A549 (cell line): ENCODE measurements around the gene FREM1. TPM values are rescaled to one million over a fixed set of nuclear protein-coding genes. Genes with fewer than 3 reads are reported as not detected.

Experiments
- ATAC-seq, 2 experiments: fragments of 200-7000 bp in 1 of 2; fragments of >200 bp in 1 of 2; cut with Nextera tagmentation in 1 of 2; cut with Tn5 transposase in 1 of 2; 3 replicates each; pipeline versions ENCODE4 v1.8.0 to v1.9.1; 2018 to 2020; ENCODE audit warnings: mild to moderate bottlenecking in 1 of 2, moderate library complexity in 1 of 2
- CTCF ChIA-PET: fragments of 300-600 bp; sonication (Branson Sonifier 250); formaldehyde crosslinking; extraction: SDS; loops from one replicate; lab custom pipeline; 2021; ENCODE audit warnings: antibody characterized with exemption, inconsistent platforms; lab: Yijun Ruan, JAX
- POLR2A ChIA-PET: fragments of 350-600 bp; formaldehyde crosslinking; extraction: SDS; loops from one replicate; lab custom pipeline; 2021; ENCODE audit warnings: antibody characterized with exemption, inconsistent platforms; lab: Yijun Ruan, JAX
- DNase-seq, 2 experiments: peaks; one replicate each; pipeline versions ENCODE4 v3.0.0 to v3.0.0-alpha.2; 2011 to 2016; ENCODE audit warnings: low read depth in 1 of 2, low spot score in 1 of 2
- FAIRE-seq: peaks from 2 replicates; lab custom pipeline; 2011; peaks lifted over from hg19 to GRCh38; lab: Jason Lieb, UNC
- H3K27ac ChIP-seq, 2 experiments: fragments of >200 bp; sonication (Bioruptor Twin); formaldehyde crosslinking; 3 replicates each; pipeline ENCODE4 v1.5.1; 2016 to 2017
- H3K4me1 ChIP-seq: fragments of >200 bp; sonication (Bioruptor Twin); formaldehyde crosslinking; 3 replicates; pipeline ENCODE4 v1.6.1; 2016
- H3K4me2 ChIP-seq: fragments of >200 bp; sonication (Bioruptor Twin); formaldehyde crosslinking; 3 replicates; pipeline ENCODE4 v1.6.1; 2016
- H3K4me3 ChIP-seq: fragments of >200 bp; sonication (Bioruptor Twin); formaldehyde crosslinking; 3 replicates; pipeline ENCODE4 v1.5.1; 2016
- H3K9me3 ChIP-seq: fragments of >200 bp; sonication (Bioruptor Twin); formaldehyde crosslinking; 3 replicates; pipeline ENCODE4 v1.6.1; 2016
- ATOH8 ChIP-seq: fragments of 250-450 bp; sonication (Bioruptor Pico); IDR thresholded peaks from 2 replicates; pipeline ENCODE4 v1.5.0; 2020; ENCODE audit warnings: low read depth, mild to moderate bottlenecking, moderate library complexity
- BCL3 ChIP-seq: fragments of >200 bp; sonication (Bioruptor Twin); formaldehyde crosslinking; IDR thresholded peaks from 3 replicates; pipeline ENCODE4 v1.6.1; 2016
- BHLHE40 ChIP-seq: IDR thresholded peaks from 2 replicates; pipeline ENCODE4 v1.6.1; 2012; ENCODE audit warnings: low read depth, low read length, inconsistent platforms
- CBX8 ChIP-seq: fragments of 200-600 bp; sonication (generic); IDR thresholded peaks from 2 replicates; pipeline ENCODE4 v1.6.1; 2016
- EHMT2 ChIP-seq: fragments of 200-600 bp; sonication (generic); IDR thresholded peaks from 2 replicates; pipeline ENCODE4 v1.6.1; 2016; ENCODE audit warnings: antibody characterized with exemption, low read depth, mild to moderate bottlenecking, moderate library complexity
- ELK1 ChIP-seq: fragments of 150-350 bp; IDR thresholded peaks from 2 replicates; pipeline ENCODE4 v1.6.1; 2014; ENCODE audit warnings: low read depth, mild to moderate bottlenecking, low read length
- GATA3 ChIP-seq: IDR thresholded peaks from 2 replicates; pipeline ENCODE4 v1.6.1; 2012; ENCODE audit warnings: borderline replicate concordance
- HMGXB4 ChIP-seq: fragments of 250-450 bp; sonication (Bioruptor Pico); IDR thresholded peaks from 2 replicates; pipeline ENCODE4 v1.5.0; 2021; ENCODE audit warnings: mild to moderate bottlenecking, moderate library complexity, borderline replicate concordance
- HOXA7 ChIP-seq: fragments of 250-450 bp; sonication (Bioruptor Pico); IDR thresholded peaks from 2 replicates; pipeline ENCODE4 v1.5.0; 2020; ENCODE audit warnings: mild to moderate bottlenecking, moderate library complexity
- JUN ChIP-seq, 2 experiments: fragments of >200 bp; sonication (Bioruptor Twin); formaldehyde crosslinking; IDR thresholded peaks; 2 replicates in 1 of 2; 3 replicates in 1 of 2; pipeline ENCODE4 v1.6.1; 2016 to 2017
- JUNB ChIP-seq: fragments of >200 bp; sonication (Bioruptor Twin); formaldehyde crosslinking; IDR thresholded peaks from 2 replicates; pipeline ENCODE4 v1.6.1; 2016
- KDM1A ChIP-seq: fragments of 200-600 bp; sonication (generic); IDR thresholded peaks from 2 replicates; pipeline ENCODE4 v1.6.1; 2016; ENCODE audit warnings: low read depth, mild to moderate bottlenecking
- PHF8 ChIP-seq: fragments of 200-600 bp; sonication (generic); IDR thresholded peaks from 2 replicates; pipeline ENCODE4 v1.6.1; 2016; ENCODE audit warnings: low read depth, mild to moderate bottlenecking, antibody characterized with exemption, moderate library complexity, borderline replicate concordance
- POLR2AphosphoS2 ChIP-seq: conservative IDR thresholded peaks from 2 replicates; pipeline ENCODE4 v1.6.1; 2012; ENCODE audit warnings: low read length, improper control_type of control experiment, inconsistent platforms
- RAD21 ChIP-seq, 2 experiments: fragments of >200 bp in 1 of 2; sonication (Bioruptor Twin) in 1 of 2; formaldehyde crosslinking in 1 of 2; IDR thresholded peaks in 1 of 2; conservative IDR thresholded peaks in 1 of 2; 2 replicates in 1 of 2; 3 replicates in 1 of 2; pipeline ENCODE4 v1.6.1; 2012 to 2018; ENCODE audit warnings: inconsistent platforms in 1 of 2
- RARB ChIP-seq: fragments of 250-450 bp; sonication (Bioruptor Pico); IDR thresholded peaks from 2 replicates; pipeline ENCODE4 v1.8.0; 2021; ENCODE audit warnings: mild to moderate bottlenecking, moderate library complexity
- RFX5 ChIP-seq: fragments of 450-650 bp; IDR thresholded peaks from 2 replicates; pipeline ENCODE4 v1.7.1; 2014; ENCODE audit warnings: antibody characterized with exemption, mild to moderate bottlenecking, moderate library complexity
- SREBF2 ChIP-seq: fragments of 450-650 bp; IDR thresholded peaks from 2 replicates; pipeline ENCODE4 v1.6.1; 2014; ENCODE audit warnings: mild to moderate bottlenecking, moderate library complexity
- TFCP2L1 ChIP-seq: fragments of 250-450 bp; sonication (Bioruptor Pico); IDR thresholded peaks from 2 replicates; pipeline ENCODE4 v1.5.0; 2021; ENCODE audit warnings: mild to moderate bottlenecking
- TP53 ChIP-seq: fragments of 250-450 bp; sonication (Bioruptor Pico); IDR thresholded peaks from 2 replicates; pipeline ENCODE4 v1.5.0; 2021; ENCODE audit warnings: mild to moderate bottlenecking, moderate library complexity
- WGBS: methylation state at CpG from one replicate; pipeline ENCODE4 v1.1.6; 2017; ENCODE audit errors: missing lambda C conversion rate; 5-methylcytosine and 5-hydroxymethylcytosine counted together
- polyA plus RNA-seq, 4 experiments: library from polyadenylated mRNA; depleted of rRNA in 3 of 4; stranded (reverse); fragments of >200 nt; fragmentation: RNase III in 1 of 4; extraction: RNeasy Plus Mini Kit Qiagen cat#74134 plus additional on column Dnase treatment in 1 of 4; gene quantifications; 2 replicates in 3 of 4; 3 replicates in 1 of 4; pipeline ENCODE4 v1.2.3, GENCODE V29; 2011 to 2017

FREM1 gene
- polyA plus RNA-seq, 2 of the 4 experiments (the other 2 are of a cell fraction) = not detected

- Histone ChIP-seq H3K4me2 (no peak overlapping the region), H3K9me3 (no peaks in the 10 kb centered on the region), H3K4me1 (no peaks in the 10 kb centered on the region), H3K4me3 (no peak overlapping the region), H3K27ac (no peak overlapping the region)
- ChIA-PET POLR2A (no interaction called here), CTCF (no interaction called here)
- no peak for FAIRE-seq
- TF ChIP-seq EHMT2 = no peak
- no peak for TF ChIP-seq BCL3
- no peak for TF ChIP-seq SREBF2
- no peak for TF ChIP-seq KDM1A
- no peak for TF ChIP-seq RFX5
- no peak for TF ChIP-seq ELK1
- 38% methylated on average over 2 of the region's 2 CpGs for WGBS
- DNase-seq = no peak
- no peak for ATAC-seq
These were observed 22.4 kb upstream of the FREM1 start for GRCh38 chr9:14932641-14933040.

- ATAC-seq (no peak), FAIRE-seq (no peak), DNase-seq (no peak)
- Histone ChIP-seq H3K4me2 (no peak overlapping the region), H3K4me1 (no peaks in the 10 kb centered on the region), H3K4me3 (no peak overlapping the region), H3K9me3 (no peaks in the 10 kb centered on the region), H3K27ac (no peak overlapping the region)
- no peak for TF ChIP-seq HOXA7 (CRISPR knock-in tag)
- no peak for TF ChIP-seq POLR2AphosphoS2
- TF ChIP-seq RAD21 (conservative IDR thresholded peaks at IDR 0.05 in 1 of 2, IDR thresholded peaks at IDR 0.05 in 1 of 2) = no peak
- no peak for TF ChIP-seq ELK1
- TF ChIP-seq ATOH8 (CRISPR knock-in tag) = no peak
- no peak for TF ChIP-seq JUN (IDR thresholded peaks at IDR 0.05)
- TF ChIP-seq TFCP2L1 (CRISPR knock-in tag) = no peak
- TF ChIP-seq SREBF2 = no peak
- no peak for TF ChIP-seq BHLHE40
- TF ChIP-seq PHF8 = no peak
- TF ChIP-seq JUNB = no peak
- TF ChIP-seq EHMT2 = no peak
- POLR2A ChIA-PET = no interaction called here
- CTCF ChIA-PET = no interaction called here
These were observed 22.0 kb upstream of the FREM1 start for GRCh38 chr9:14932231-14932630.

GRCh38 chr9:14926941-14927624 lies 16.9 kb upstream of the FREM1 start:
- ATAC-seq = no peak
- WGBS = 7% methylated on average over 3 of the region's 3 CpGs
- no peak overlapping the region for H3K4me3 ChIP-seq
- H3K27ac ChIP-seq = no peak overlapping the region
- no peak for DNase-seq
- no peaks in the 10 kb centered on the region for H3K4me1 ChIP-seq
- no peak for TF ChIP-seq CBX8
- no peak for TF ChIP-seq ELK1
- no peak for TF ChIP-seq SREBF2
- no peak for TF ChIP-seq GATA3
- TF ChIP-seq TP53 = no peak
- TF ChIP-seq RARB = no peak
- TF ChIP-seq HMGXB4 (CRISPR knock-in tag) = no peak
- no peaks in the 10 kb centered on the region for H3K9me3 ChIP-seq
- no peak overlapping the region for H3K4me2 ChIP-seq
- FAIRE-seq = no peak
- ChIA-PET POLR2A (no interaction called here), CTCF (no interaction called here)
